Forelimb muscle (tissue), 1 donor: ENCODE measurements around the gene OR10A4. TPM values are rescaled to one million over a fixed set of nuclear protein-coding genes. Genes with fewer than 3 reads are reported as not detected.
"Not testable (repeated sequence)": the region's sequence is repeated elsewhere in the genome, so short reads cannot be mapped to it uniquely, and the experiment has no call there.

Source experiments
- DNase-seq: peaks from one replicate; pipeline ENCODE4 v3.0.0-alpha.2; 2013; ENCODE audit warnings: low read depth
- polyA plus RNA-seq: library from polyadenylated mRNA; unstranded; fragments of 120-200 nt; gene quantifications from one replicate; pipeline ENCODE4 v1.2.1, GENCODE V29; 2013; ENCODE audit not compliant: insufficient read length

Gene OR10A4, protein sequence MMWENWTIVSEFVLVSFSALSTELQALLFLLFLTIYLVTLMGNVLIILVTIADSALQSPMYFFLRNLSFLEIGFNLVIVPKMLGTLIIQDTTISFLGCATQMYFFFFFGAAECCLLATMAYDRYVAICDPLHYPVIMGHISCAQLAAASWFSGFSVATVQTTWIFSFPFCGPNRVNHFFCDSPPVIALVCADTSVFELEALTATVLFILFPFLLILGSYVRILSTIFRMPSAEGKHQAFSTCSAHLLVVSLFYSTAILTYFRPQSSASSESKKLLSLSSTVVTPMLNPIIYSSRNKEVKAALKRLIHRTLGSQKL
- polyA plus RNA-seq, result not detected

DNA sequence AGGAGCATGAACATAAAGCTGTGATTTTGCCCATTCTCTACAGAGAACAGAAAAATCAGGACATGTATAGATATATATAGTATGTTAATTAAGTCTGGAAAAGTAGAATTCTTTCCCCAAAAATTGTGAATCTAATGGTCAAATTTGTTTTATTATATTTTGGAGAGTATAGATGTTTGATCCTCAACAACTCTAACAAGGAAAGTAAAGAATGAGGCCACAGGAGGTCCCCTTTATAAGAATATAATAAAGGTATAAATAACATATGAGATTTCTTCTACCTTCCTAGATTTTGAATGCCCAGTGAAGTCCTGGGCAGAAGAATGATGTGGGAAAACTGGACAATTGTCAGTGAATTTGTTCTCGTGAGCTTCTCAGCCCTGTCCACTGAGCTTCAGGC lies at the start of gene OR10A4:
OR10A4 (plus strand) TSS at position 301 of the 400 bp plus-strand sequence; CDS start at position 324, 23 bp downstream.
- DNase-seq, result no peak

- no peak for DNase-seq
Measured at GRCh38 chr11:6828103-6828502, 48.3 kb upstream of the OR10A4 start.

DNA sequence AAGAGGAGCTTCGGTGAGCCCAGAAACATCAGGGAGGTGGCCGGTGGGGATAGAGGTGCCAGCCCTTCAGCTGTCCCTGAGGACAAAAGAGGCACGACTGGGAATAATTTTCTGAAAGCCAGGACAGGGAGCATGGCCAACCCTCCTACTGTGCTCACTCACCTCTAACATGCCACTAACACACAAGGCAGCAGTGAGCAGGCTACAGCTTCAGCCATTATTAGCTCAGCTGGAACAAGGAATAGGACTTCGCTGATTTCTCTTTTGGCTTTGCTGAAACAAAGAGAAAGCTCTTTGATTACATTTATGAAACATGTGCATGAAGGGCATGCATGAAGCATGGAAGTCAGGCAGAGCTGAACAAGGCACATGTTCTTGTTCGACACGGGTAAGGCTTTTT lies 43.1 kb upstream of the OR10A4 start:
- DNase-seq, result no peak

GRCh38 chr11:6834021-6834420 lies 42.4 kb upstream of the OR10A4 start:
- no peak for DNase-seq

- no peak for DNase-seq
Measured at GRCh38 chr11:6841694-6842093, 34.7 kb upstream of the OR10A4 start.

DNA sequence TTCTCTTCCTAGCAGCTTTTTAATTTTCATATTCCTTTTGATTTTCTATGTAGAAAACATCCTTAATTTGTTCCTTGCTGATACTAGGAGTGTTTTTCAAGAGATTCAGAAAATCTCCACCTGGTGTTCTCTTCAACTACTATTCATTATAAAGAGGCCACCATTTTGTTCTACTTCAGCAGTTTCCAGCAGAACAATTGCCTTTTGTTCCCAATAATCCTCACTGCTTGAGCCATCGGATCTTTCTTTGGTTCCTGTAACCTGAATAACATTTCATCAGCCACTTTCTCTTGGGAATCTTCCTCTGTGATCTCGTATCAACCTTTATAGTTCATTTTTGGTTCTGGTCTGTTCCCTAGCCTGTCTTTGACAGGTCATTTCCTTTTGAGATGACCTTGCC lies 32.8 kb upstream of the OR10A4 start:
- no peak for DNase-seq

- DNase-seq, result no peak
Measured at GRCh38 chr11:6844356-6844755, 32.1 kb upstream of the OR10A4 start.

- DNase-seq, result no peak
Measured at GRCh38 chr11:6845383-6845782, 31.0 kb upstream of the OR10A4 start, which contains the start of gene OR10A5. Gene OR10A5, plus strand, starts transcription at chr11:6845683. Its CDS starts 0 bp downstream, at chr11:6845683.

- DNase-seq, result no peak
Measured at GRCh38 chr11:6850526-6850925, 25.9 kb upstream of the OR10A4 start.

GRCh38 chr11:6854801-6855200 lies 21.6 kb upstream of the OR10A4 start:
- not testable (repeated sequence) for DNase-seq

DNA sequence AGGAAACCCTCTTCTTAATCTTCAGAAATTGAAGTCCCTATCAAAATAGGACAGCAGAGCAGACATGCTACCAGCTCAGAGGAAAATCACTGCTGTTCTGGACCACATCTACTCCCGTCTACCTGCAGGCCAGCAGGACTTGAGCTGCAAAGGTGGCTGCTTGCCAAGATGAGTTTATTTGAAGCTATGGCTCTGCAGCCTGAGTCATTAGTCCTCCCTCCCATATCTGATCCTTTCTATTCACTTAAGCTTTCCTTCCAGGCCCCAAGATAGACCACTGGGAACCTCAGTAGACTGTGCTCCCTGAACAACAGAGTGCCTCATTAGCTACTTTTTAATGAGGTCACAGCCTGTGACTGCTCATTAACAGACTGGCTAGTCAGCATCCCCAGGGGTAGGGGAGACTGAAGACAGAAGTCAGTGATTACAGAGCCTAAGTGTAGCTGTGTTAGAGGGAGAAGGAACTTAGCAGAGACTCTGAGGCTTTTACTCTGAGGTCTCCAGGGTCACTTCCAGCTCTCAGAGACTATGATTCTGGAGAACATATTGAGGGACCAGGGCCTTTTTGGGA lies 20.4 kb upstream of the OR10A4 start:
- DNase-seq, result no peak

DNA sequence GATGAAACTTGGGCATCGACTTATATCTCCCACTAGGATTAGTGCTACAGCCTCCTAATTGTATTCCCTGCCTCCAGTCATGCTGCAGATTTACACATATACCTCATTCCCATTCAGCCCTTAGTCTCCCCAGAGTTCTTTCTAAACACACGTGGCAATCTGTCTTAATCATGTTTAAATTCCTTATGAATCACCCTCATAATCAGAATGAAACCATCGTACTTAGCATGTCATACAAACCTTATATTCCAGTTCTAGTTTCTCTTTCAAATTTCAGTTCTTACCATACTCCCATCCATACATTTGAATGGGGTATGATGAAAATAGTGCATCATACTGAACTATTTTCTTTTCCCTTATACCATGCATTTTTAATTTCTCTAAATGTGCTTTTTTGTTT lies 19.6 kb upstream of the OR10A4 start:
- DNase-seq, result no peak

DNA sequence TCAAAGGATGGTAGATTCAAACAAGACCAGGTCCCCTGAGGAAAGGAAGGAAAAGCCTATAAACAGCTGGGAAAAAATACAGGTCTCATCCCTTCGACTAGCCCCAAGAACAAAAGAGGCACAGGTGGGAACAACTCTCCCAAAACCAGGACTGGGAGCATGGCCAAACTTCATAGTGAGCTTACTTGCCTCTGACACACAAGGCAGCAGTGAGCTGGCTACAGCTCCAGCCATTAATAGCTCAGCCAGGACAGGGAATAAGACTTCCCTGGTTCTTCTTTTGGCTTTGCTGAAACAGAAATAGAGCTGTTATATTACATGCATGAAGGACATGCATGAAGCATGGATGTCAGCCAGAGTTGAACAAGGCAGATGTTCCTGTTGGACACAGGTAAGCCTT lies 13.5 kb upstream of the OR10A4 start, which contains the start of gene OR10A2:
OR10A2 (plus strand) TSS at position 97 of the 400 bp plus-strand sequence. CDS start 6,698 bp downstream, outside the sequence.
- no peak for DNase-seq

DNA sequence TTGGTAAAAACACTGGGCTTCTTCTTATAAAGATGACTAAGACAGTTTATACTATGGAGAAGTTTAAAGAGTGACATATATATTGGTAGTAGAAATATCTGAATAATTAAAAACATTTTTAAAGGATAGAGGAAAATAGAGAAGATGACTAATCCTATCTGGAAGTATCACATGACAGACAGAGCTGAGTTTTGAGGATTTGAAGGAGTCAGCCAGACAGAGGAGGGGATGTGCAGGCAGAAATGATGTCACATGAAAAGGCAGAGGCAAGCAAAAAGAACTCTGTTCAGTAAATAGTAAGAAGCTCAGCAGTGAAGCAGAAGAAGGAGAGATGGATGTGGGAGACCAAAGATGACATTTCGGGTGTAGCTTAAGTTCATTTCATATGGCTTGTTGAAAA lies 12.0 kb upstream of the OR10A4 start:
- no peak for DNase-seq

DNA sequence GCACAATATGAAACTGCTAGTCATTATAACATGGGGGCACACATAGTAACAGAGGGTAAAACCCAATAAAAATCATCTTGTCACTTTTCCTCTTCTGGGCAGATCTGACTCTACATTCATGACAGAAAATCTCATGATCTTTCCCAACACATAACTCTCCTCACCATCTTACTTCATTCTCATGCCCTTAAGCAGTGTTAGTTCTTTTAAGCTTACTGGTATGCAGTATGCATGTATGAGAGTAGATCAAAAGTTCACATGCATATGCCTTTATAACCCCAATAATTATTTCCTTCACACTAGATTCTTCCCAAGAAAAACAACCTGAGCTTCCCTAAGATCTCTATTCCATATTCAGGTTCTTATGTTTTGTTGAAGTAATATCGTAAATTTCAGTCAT lies 5.1 kb upstream of the OR10A4 start:
- no peak for DNase-seq

DNA sequence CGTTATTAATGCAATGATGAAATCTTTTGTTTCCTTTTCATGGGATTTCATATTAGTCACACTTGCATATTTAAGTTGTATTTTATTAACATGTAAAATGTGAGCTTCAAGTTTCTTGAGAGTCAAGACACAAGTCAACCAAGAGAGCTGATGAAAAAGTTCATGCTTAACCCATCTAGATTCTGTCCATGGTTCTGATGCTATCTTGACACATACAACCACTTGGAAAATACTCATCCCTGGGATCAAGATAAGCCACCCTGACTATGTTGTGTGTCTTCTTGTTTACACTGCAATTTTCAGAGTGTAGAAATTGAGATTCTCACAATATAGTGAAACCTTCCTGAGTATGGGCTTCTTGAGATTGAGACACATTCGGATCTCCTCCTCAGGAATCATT lies 664 bp upstream of the OR10A4 start:
- no peak for DNase-seq

DNA sequence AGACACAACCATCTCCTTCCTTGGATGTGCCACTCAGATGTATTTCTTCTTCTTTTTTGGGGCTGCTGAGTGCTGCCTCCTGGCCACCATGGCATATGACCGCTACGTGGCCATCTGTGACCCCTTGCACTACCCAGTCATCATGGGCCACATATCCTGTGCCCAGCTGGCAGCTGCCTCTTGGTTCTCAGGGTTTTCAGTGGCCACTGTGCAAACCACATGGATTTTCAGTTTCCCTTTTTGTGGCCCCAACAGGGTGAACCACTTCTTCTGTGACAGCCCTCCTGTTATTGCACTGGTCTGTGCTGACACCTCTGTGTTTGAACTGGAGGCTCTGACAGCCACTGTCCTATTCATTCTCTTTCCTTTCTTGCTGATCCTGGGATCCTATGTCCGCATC lies 489 bp downstream of the OR10A4 start:
- no peak for DNase-seq

DNA sequence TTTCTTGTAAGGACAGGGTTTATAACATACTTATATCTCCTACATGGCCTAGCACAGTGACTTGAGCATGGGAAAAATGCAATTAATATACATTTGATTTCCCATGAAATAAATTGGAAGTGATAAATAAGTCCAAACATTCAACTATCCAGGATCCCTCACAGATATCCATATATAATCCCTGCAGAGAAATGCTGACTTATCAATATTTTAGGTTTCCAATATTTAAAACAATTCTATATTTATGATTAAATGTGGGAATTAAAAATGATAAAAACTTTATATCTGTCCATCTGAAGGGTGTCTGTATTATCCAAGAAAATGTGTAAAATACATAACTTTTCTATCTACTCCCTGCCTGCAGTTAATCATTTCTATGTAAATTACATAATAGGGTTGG lies 6.3 kb downstream of the OR10A4 start:
- no peak for DNase-seq

DNA sequence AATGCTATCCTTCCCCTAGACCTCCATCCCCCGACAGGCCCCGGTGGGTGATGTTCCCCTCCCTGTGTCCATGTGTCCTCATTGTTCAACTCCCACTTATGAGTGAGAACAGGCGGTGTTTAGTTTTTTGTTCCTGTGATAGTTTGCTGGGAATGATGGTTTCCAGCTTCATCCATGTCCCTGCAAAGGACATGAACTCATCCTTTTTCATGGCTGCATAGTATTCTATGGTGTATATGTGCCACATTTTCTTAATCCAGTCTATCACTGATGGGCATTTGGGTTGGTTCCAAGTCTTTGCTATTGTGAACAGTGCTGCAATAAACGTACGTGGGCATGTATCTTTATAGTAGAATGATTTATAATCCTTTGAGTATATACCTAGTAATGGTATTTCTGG lies 11.3 kb downstream of the OR10A4 start:
- DNase-seq, result not testable (repeated sequence)

GRCh38 chr11:6888830-6889229 lies 12.4 kb downstream of the OR10A4 start:
- no peak for DNase-seq

GRCh38 chr11:6889835-6890234 lies 13.4 kb downstream of the OR10A4 start:
- no peak for DNase-seq

GRCh38 chr11:6892400-6892799 lies 16.0 kb downstream of the OR10A4 start, which contains the start of gene OR2D2:
Gene OR2D2, minus strand, starts transcription at chr11:6892500. Its CDS starts 0 bp downstream, at chr11:6892500.
- DNase-seq, result no peak

DNA sequence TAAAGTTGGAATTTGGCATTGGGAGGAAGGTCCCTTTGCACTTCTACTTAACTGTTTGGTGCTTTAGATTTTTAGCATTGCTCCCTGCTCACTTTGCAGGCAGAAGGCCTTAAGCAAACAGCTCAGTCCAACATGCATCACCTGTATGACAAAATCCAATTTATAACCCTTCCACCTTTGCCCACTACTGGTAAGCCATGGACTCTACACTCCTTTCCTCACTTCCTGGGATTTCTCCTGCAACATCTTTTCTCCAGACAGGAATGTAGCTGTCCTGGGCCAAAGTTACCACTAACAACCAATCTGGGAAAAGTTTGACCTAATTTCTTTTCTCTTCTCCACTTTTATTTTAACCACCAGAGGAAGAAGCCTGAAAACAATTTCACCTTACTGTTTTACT lies 17.7 kb downstream of the OR10A4 start:
- no peak for DNase-seq
